Adrenal gland (tissue), 12 donors: Measurements from ENCODE around the gene TDRD7. TPM values are rescaled to one million over a fixed set of nuclear protein-coding genes. Genes with fewer than 3 reads are reported as not detected.
"Not testable (repeated sequence)": the region's sequence is repeated elsewhere in the genome, so short reads cannot be mapped to it uniquely, and the experiment has no call there.

Experiments
- DNase-seq, 7 donors: peaks; one replicate each; pipeline ENCODE4 v3.0.0-alpha.2; 2019 to 2020
- H3K27ac ChIP-seq, 5 donors: fragments of 200-600 bp; sonication (generic) in 4 of 5; 1 replicate in 3 of 5; 2 replicates in 2 of 5; pipeline versions ENCODE4 v1.5.1 to v1.8.0; 2016 to 2020; ENCODE audit warnings: mild to moderate bottlenecking in 1 of 5
- H3K27me3 ChIP-seq: fragments of 200-600 bp; 2 replicates; pipeline ENCODE4 v1.8.0; 2021
- H3K36me3 ChIP-seq, 2 donors: fragments of 200-600 bp; replicated peaks in 1 of 2; 1 replicate in 1 of 2; 2 replicates in 1 of 2; pipeline versions ENCODE4 v1.5.1 to v1.8.0; 2018 to 2022
- H3K4me1 ChIP-seq, 2 donors: fragments of 200-600 bp; replicated peaks in 1 of 2; 1 replicate in 1 of 2; 2 replicates in 1 of 2; pipeline versions ENCODE4 v1.5.1 to v1.8.0; 2018 to 2021
- H3K4me3 ChIP-seq, 4 donors: fragments of 200-600 bp; sonication (generic) in 3 of 4; one replicate each; pipeline ENCODE4 v1.5.1; 2016 to 2018
- H3K9me3 ChIP-seq, 3 donors: fragments of 200-600 bp; sonication (generic) in 1 of 3; replicated peaks in 1 of 3; 1 replicate in 2 of 3; 2 replicates in 1 of 3; pipeline versions ENCODE4 v1.5.1 to v1.8.0; 2016 to 2021
- POLR2A ChIP-seq, 2 donors: fragments of 450-650 bp; IDR thresholded peaks; one replicate each; pipeline ENCODE4 v1.6.1; 2017; ENCODE audit warnings: antibody characterized with exemption in 2 of 2, mild to moderate bottlenecking in 2 of 2, moderate library complexity in 1 of 2
- WGBS, 4 donors: extraction: QIAGEN DNeasy Blood & Tissue Kit in 2 of 4; methylation state at CpG; one replicate each; pipeline versions ENCODE4 v1.1.5 to v1.1.7; 2013 to 2017; 5-methylcytosine and 5-hydroxymethylcytosine counted together
- intact Hi-C, 2 donors: fragments of 100-400 bp; cut with DNase I; formaldehyde crosslinking; loops; one replicate each; pipeline versions ENCODE4 v1.14.1 to v1.15.0; 2022 to 2023
- polyA plus RNA-seq, 3 donors: library from polyadenylated mRNA; stranded (reverse); fragments of 200-250 nt in 2 of 3; fragments of 350-450 nt in 1 of 3; fragmentation: Illumina TruSeq in 1 of 3; extraction: RNeasy Lipid Tissue Mini Kit (QIAGEN cat#74804) in 1 of 3; gene quantifications; one replicate each; pipeline ENCODE4 v1.2.3, GENCODE V29; 2013 to 2014
- total RNA-seq, 9 donors: library from RNA; depleted of rRNA in 4 of 9; stranded (reverse); fragments of >200 nt in 4 of 9; fragments of 120-200 nt in 1 of 9; fragmentation: NEBNext Ultra II Directional in 1 of 9; extraction: Animal tissue kit (Norgen Biotek cat#: 25700) in 1 of 9; gene quantifications; one replicate each; pipeline versions ENCODE4 v1.1.0 to v1.2.4, GENCODE V29; 2013 to 2023
- TF ChIP-seq, protein P1 (sequence below), 6 experiments: fragments of 450-650 bp in 4 of 6; fragments of 200-600 bp in 2 of 6; sonication (generic) in 1 of 6; IDR thresholded peaks; 1 replicate in 5 of 6; 2 replicates in 1 of 6; pipeline versions ENCODE4 v1.5.1 to v1.8.0; 2016 to 2021; ENCODE audit warnings: antibody characterized with exemption in 6 of 6, mild to moderate bottlenecking in 2 of 6, moderate library complexity in 1 of 6
- donor health status: healthy with polysubstance abuse.
- donor health status: Bipolar disorder and iron deficiency.
- donor health status: DM: yes; HTN: yes; CAD: no.
- donor health status: DM: no; HTN: no; CAD: no.
- donor health status: DM: no; HTN: no; CAD: no.
- donor health status: DM: yes; HTN: yes; CAD: no.

TDRD7 gene
- total and polyA plus RNA-seq, 12 donors = 5.2 to 13.3 (median 9.2) TPM

DNA sequence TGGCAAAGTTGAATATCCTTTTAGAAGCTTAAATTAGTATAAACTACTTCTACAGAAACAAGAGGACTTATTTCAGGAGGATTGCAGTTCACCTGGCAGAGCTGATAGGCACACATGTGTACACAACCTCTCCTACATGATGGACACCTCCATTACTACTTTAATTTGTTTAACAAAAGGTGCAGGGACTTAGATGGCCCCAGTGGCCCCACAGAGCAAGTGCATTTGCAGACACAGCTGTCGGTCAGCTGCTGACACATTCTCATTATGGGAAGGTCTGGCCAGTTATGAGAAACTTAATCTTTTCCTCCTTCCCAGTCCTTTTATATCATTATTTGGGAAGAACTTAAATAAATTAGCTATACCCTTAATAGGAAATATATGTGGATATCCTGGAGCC lies 28.3 kb downstream of the TDRD7 start:
- Histone ChIP-seq H3K9me3 (no peaks in the 10 kb centered on the region), H3K4me1 (no peaks in the 10 kb centered on the region), H3K27me3 (no peaks in the 10 kb centered on the region), H3K4me3 (no peak overlapping the region), H3K36me3 (peaks cover 0 to 6% of the 10 kb centered on the region in 2 donors), H3K27ac (no peak overlapping the region)
- intact Hi-C loops = no loop called here
- TF ChIP-seq, protein P1, sequence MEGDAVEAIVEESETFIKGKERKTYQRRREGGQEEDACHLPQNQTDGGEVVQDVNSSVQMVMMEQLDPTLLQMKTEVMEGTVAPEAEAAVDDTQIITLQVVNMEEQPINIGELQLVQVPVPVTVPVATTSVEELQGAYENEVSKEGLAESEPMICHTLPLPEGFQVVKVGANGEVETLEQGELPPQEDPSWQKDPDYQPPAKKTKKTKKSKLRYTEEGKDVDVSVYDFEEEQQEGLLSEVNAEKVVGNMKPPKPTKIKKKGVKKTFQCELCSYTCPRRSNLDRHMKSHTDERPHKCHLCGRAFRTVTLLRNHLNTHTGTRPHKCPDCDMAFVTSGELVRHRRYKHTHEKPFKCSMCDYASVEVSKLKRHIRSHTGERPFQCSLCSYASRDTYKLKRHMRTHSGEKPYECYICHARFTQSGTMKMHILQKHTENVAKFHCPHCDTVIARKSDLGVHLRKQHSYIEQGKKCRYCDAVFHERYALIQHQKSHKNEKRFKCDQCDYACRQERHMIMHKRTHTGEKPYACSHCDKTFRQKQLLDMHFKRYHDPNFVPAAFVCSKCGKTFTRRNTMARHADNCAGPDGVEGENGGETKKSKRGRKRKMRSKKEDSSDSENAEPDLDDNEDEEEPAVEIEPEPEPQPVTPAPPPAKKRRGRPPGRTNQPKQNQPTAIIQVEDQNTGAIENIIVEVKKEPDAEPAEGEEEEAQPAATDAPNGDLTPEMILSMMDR (IDR thresholded peaks at IDR 0.05) = no peak
- TF ChIP-seq POLR2A (IDR thresholded peaks at IDR 0.05) = no peak
- DNase-seq = no peak
- WGBS, 4 donors = 67 to 97% (median 94%) methylated on average over 1 of the region's 1 CpG

DNA sequence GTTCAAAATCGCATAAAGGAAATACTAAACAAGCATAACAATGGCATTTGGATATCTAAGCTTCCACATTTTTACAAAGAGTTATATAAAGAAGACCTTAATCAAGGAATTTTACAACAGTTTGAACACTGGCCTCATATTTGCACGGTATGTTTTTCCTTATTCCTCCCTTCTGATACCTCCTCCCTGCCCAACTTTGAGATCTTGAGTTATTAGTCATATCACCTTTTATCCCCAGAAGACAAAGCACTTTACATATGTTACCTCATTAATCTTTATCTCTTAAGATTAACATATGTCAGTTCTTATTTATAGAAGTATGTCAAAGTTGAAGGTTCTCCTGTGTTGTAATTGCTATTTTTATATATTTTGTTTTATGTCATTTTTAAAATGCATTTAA lies 29.8 kb downstream of the TDRD7 start:
- intact Hi-C loops = no loop called here
- Histone ChIP-seq H3K27me3 (no peaks in the 10 kb centered on the region), H3K4me3 (no peak overlapping the region), H3K9me3 (no peaks in the 10 kb centered on the region), H3K36me3 (peaks cover 0 to 6% of the 10 kb centered on the region in 2 donors), H3K4me1 (no peaks in the 10 kb centered on the region), H3K27ac (no peak overlapping the region)
- TF ChIP-seq POLR2A (IDR thresholded peaks at IDR 0.05) = no peak
- TF ChIP-seq, protein P1 (IDR thresholded peaks at IDR 0.05) = no peak
- WGBS, 4 donors = 91 to 95% (median 93%) methylated on average over 2 of the region's 2 CpGs
- no peak for DNase-seq

DNA sequence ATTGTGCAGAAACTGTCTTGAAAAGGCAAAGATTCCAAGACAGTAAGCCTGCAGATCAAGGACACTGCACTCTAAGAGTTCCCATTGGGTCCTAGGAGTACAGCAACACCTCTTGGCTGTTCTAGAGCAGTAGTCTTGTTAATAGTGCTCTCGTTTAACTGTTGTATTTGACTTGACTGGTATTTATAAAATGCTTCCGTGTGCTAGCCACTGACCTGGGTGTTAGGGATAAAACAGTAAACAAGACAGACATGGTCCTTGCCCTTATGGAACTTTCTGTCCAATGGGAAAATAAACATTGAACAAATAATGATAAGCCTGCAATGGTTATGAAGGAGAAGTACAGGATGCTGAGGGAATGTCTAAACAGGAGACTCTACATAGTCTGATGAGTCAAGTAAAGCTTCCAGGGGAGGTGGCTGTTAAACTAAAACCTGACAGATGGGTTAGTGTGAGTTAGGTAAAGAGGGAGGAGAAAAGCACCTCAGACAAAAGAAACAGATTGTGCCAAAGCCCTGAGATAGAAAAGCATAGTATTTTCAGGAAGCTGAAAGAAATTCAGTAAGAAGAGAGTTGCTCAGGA lies 33.3 kb downstream of the TDRD7 start:
- H3K36me3 ChIP-seq = no peaks in the 10 kb centered on the region
- no peaks in the 10 kb centered on the region for H3K9me3 ChIP-seq
- no peak for DNase-seq
- WGBS, 4 donors = 88 to 100% (median 91%) methylated on average over 2 of the region's 2 CpGs
- no peaks in the 10 kb centered on the region for H3K27me3 ChIP-seq
- TF ChIP-seq, protein P1 (IDR thresholded peaks at IDR 0.05) = no peak
- no peak for TF ChIP-seq POLR2A (IDR thresholded peaks at IDR 0.05)
- intact Hi-C loops = no loop called here
- no peaks in the 10 kb centered on the region for H3K4me1 ChIP-seq
- no peak overlapping the region for H3K4me3 ChIP-seq
- no peak overlapping the region for H3K27ac ChIP-seq

DNA sequence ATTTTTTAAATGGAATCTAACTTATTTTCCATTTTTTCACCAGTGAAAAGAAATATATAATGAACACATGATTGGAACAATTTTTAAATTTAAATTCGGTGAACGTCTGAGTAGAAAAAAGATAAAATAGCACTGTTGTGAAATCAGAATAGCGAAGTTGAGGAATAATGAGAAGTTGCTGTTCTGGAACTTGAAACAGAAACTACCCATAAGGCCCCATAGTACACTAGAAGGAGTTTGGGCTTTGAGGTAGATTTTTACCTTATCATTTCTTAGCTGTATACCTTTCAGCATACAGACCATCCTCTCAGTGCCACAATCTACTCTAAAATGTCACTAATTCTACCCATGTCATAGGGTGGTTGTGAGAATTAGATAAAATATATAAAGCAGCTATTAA lies 35.1 kb downstream of the TDRD7 start:
- H3K27me3 ChIP-seq = no peaks in the 10 kb centered on the region
- intact Hi-C loops = no loop called here
- TF ChIP-seq POLR2A (IDR thresholded peaks at IDR 0.05) = no peak
- TF ChIP-seq, protein P1 (IDR thresholded peaks at IDR 0.05) = no peak
- no peak for DNase-seq
- H3K36me3 ChIP-seq = no peaks in the 10 kb centered on the region
- no peaks in the 10 kb centered on the region for H3K9me3 ChIP-seq
- no peak overlapping the region for H3K4me3 ChIP-seq
- WGBS, 4 donors = 81 to 94% (median 84%) methylated on average over 3 of the region's 3 CpGs
- H3K4me1 ChIP-seq = no peaks in the 10 kb centered on the region
- H3K27ac ChIP-seq = no peak overlapping the region

DNA sequence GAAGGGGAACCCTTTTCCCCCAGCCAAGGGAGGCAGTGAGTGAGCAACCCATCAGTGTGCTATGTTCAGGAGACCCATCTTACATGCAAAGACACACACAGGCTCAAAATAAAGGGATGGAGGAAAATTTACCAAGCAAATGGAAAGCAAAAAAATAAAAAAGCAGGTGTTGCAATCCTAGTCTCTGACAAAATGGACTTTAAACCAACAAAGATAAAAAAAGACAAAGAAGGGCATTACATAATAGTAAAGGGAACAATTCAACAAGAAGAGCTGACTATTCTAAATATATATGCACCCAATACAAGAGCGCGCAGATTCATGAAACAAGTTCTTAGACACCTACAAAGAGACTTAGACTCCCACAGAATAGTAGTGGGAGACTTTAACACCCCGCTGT lies 41.7 kb downstream of the TDRD7 start:
- intact Hi-C loops, H3K9me3 ChIP-seq, H3K36me3 ChIP-seq, DNase-seq, H3K4me1 ChIP-seq, H3K27ac ChIP-seq, H3K4me3 ChIP-seq, H3K27me3 ChIP-seq: not testable (repeated sequence)
- WGBS, 4 donors = 90 to 97% (median 93%) methylated on average over 3 of the region's 3 CpGs

DNA sequence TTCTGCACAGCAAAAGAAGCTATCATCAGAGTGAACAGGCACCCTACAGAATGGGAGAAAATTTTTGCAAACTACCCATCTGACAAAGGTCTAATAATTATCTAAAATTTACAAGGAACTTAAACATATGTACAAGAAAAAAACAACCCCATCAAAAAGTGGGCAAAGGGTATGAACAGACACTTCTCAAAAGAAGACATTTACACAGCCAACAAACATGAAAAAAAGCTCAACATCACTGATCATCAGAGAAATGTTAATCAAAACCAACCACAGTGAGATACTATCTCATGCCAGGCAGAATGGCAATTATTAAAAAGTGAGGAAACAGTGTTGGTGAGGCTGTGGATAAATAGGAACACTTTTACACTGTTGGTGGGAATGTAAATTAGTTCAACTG lies 44.9 kb downstream of the TDRD7 start:
- intact Hi-C loops, DNase-seq, H3K27me3 ChIP-seq, H3K4me1 ChIP-seq, H3K36me3 ChIP-seq, H3K27ac ChIP-seq, H3K9me3 ChIP-seq, H3K4me3 ChIP-seq: not testable (repeated sequence)
